HG02623 (cell line): ENCODE measurements around the gene MBD4.

Source experiments
- ATAC-seq: cut with Tn5 transposase; IDR thresholded peaks from one replicate; pipeline ENCODE4 v1.9.1; 2021; ENCODE audit warnings: moderate library complexity; ENCODE audit not compliant: unreplicated experiment

MBD4 gene

GRCh38 chr3:129432671-129433070 is 7.1 kb downstream of the MBD4 start:
- ATAC-seq: no peak

- no peak for ATAC-seq
These were observed 7.7 kb downstream of the MBD4 start for GRCh38 chr3:129432036-129432435.

- ATAC-seq: no peak
These were observed 10.1 kb downstream of the MBD4 start for GRCh38 chr3:129429602-129430001.

GRCh38 chr3:129429080-129429451 is 10.7 kb downstream of the MBD4 start:
- ATAC-seq: no peak

- ATAC-seq: peak; percentile 85
These were observed 11.2 kb downstream of the MBD4 start, which contains the start of gene EFCAB12 for GRCh38 chr3:129428376-129429079. EFCAB12 (minus strand) TSS chr3:129428636; CDS start chr3:129428488, 148 bp downstream.

GRCh38 chr3:129428007-129428375 is 11.8 kb downstream of the MBD4 start:
- no peak for ATAC-seq

- ATAC-seq: no peak
These were observed 14.1 kb downstream of the MBD4 start for GRCh38 chr3:129425619-129426018.

- ATAC-seq: no peak
These were observed 14.5 kb downstream of the MBD4 start for GRCh38 chr3:129425213-129425612.

- peak; percentile 49 for ATAC-seq
These were observed 15.4 kb downstream of the MBD4 start for GRCh38 chr3:129424185-129424841.

- no peak for ATAC-seq
These were observed 16.9 kb downstream of the MBD4 start for GRCh38 chr3:129422897-129423296.

- ATAC-seq: no peak
These were observed 17.6 kb downstream of the MBD4 start for GRCh38 chr3:129421988-129422745.

GRCh38 chr3:129421236-129421883 is 18.4 kb downstream of the MBD4 start:
- no peak for ATAC-seq

- no peak for ATAC-seq
These were observed 20.3 kb downstream of the MBD4 start for GRCh38 chr3:129419476-129419875.

GRCh38 chr3:129418041-129418973 is 21.4 kb downstream of the MBD4 start:
- ATAC-seq: no peak

GRCh38 chr3:129417326-129417725 is 22.4 kb downstream of the MBD4 start:
- ATAC-seq: no peak

- ATAC-seq: no peak
These were observed 23.3 kb downstream of the MBD4 start for GRCh38 chr3:129416415-129416814.

GRCh38 chr3:129415830-129416229 is 23.9 kb downstream of the MBD4 start:
- ATAC-seq: no peak

GRCh38 chr3:129415378-129415777 is 24.4 kb downstream of the MBD4 start:
- no peak for ATAC-seq

GRCh38 chr3:129413687-129414506 is 25.9 kb downstream of the MBD4 start:
- ATAC-seq: peak; percentile 60
